Panc1 (cell line): ENCODE data around the gene ATXN2.

Source experiments
- CTCF ChIP-seq: fragments of 450-650 bp; IDR thresholded peaks from 2 replicates; pipeline ENCODE4 v1.5.1; 2017; ENCODE audit warnings: mild to moderate bottlenecking
- POLR2AphosphoS5 ChIP-seq: IDR thresholded peaks from 2 replicates; pipeline ENCODE4 v1.6.1; 2012; ENCODE audit warnings: mild to moderate bottlenecking, low read depth, low read length, moderate library complexity
- REST ChIP-seq, 2 experiments: IDR thresholded peaks; 2 replicates each; pipeline ENCODE4 v1.6.1; 2011 to 2012; ENCODE audit warnings: low read depth in 2 of 2, control low read depth in 1 of 2, low read length in 1 of 2, mild to moderate bottlenecking in 1 of 2, moderate library complexity in 1 of 2; ENCODE audit not compliant: insufficient read depth in 1 of 2
- SIN3A ChIP-seq: IDR thresholded peaks from 2 replicates; pipeline ENCODE4 v1.6.1; 2012; ENCODE audit warnings: low read depth, mild to moderate bottlenecking, low read length, moderate library complexity, borderline replicate concordance; ENCODE audit not compliant: insufficient read depth
- TCF7L2 ChIP-seq: IDR thresholded peaks from 2 replicates; pipeline ENCODE4 v1.6.1; 2011; ENCODE audit warnings: mild to moderate bottlenecking, low read depth, low read length, inconsistent platforms

DNA sequence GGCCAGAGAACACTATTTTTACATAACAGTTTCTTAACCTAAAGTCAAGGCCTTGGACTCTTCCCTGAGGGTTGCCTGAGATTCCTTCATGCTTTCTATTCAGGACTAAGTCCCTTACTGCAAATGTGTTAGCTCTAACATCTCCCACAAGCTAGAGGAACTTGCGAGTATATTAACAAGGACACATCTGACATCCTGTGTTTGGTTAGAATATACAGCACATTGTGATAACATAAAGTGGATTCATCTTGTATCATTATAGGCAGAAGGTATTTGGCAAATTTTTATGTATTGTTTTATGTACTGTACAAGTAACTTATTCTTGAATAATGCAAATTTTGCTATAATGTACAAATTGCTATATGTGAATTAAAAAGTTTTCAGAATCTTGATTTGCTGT lies 147.9 kb downstream of the ATXN2 start:
- TF ChIP-seq CTCF (no peak), POLR2AphosphoS5 (no peak), SIN3A (no peak), REST (IDR thresholded peaks at IDR 0.05; ENCODE audit: insufficient read depth in 1 of 2, low read depth in 2 of 2, low read length in 1 of 2) (no peak), TCF7L2 (no peak)
